ENCODE data around the gene FGF22.
"Not testable (repeated sequence)": the region's sequence is repeated elsewhere in the genome, so short reads cannot be mapped to it uniquely, and the experiment has no call there.

Gene FGF22

DNA sequence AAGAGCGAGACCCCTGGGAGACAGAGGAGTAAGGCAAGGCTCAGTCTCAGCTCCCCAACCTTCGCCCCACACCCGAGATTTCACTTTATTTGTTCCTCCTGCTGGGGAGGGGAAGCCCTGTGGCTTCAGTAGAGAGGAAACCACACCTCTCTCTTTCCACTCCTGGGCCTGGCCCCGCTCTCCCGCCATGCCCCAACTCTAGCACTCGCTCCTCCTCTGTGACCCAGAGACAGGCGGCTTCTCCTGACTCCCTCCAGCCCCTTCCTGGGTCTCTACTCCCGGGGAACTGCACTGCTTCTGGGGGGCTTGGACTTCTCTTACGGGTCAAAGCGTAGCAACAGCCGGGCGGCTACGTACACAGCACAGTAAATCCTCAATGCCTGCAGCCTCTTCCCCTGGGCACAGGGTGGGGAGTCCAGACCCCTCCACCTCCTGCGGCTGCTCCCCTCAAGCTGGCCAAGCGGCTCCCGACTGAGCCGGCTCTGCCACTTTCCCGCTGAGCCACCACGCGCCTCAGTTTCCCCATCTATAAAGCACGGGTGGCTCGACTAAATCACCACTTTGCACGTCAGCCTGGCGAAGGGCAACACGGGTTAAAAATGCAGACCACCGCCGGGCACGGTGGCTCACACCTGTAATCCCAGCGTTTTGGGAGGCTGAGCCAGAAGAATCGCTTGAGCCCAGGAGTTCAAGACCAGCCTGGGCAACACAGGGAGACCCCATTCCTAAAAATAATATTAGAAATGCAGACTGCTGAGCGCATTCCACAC is 21.9 kb downstream of the FGF22 start:
- peak; percentile 72 for DNase-seq

DNA sequence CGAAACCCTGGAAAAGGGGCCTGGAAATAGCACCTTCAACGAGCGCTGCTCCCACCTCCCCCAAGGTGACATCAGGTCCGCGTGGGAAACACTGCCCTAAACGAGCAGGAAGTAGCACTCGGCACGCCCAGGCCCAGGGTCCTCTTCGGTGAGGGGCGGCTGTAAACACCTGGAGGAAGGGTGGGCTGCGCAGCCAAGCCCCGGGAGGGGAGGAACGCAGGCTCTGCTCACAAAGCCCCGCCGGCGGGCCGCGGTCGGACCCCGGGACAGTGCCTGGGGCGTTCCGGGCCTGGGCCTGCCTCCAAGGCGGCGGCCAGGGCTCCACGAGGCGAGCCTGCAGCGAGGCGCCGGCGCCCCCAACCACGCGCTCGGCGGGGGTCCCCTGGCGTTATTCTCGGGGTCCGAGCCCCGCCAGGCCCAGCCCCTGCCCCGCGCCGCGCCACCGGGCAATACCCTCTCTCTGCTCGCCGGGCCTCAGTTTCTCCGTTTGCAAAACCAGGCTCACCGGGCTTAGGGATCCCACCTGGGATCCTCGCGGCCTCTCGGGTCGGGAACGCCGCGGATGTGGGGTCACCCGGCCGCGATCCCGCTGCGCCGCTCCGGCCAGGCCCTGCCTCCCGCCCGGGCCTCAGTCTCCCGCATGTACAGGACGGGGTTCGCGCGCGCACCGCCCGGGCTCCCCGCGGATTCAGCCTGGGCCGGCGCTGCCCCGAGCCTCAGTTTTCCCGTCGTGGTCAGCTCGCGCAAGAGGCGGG is 22.7 kb downstream of the FGF22 start:
- DNase-seq, result peak; percentile 61

DNA sequence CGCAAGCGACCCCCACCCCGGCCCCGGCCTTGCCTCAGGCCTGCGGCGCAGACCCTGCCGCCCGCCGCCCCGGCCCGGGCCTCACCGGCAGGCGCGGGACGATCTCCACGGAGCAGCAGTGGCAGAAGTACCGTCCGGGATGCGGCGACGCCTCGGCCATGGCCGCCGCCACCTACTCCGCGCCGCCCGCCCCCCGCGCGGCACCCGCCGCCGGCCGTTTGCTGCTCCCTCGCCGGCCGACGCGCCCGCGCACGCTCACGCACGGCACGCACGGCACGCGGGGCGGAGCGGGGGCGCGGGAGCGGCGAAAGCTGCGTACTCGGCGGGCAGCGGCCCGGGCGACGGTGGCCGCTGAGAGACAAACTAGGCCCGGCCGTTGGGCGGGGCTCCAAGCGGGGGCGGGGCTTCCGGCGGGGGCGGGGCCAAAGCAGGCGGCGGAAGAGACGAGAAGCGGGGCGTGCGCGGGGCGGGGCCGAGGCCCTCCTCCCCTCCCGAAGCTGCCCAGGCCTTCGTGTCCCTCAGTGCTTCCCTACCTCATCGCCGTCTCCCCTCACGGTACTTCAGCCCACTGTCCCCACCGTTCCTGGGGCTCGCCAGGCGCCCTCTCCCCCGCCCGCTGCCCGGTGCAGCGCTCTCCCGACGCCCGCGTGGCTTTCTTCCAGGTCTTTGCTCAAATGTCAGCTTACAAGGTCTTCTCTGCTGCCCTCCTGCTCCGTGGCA is 23.4 kb downstream of the FGF22 start, which contains the start of gene RNF126:
Gene RNF126 (minus strand): TSS at position 253 of the 720 bp plus-strand sequence. CDS start 93 bp downstream, at position 160.
- DNase-seq, result peak; percentile 91

DNA sequence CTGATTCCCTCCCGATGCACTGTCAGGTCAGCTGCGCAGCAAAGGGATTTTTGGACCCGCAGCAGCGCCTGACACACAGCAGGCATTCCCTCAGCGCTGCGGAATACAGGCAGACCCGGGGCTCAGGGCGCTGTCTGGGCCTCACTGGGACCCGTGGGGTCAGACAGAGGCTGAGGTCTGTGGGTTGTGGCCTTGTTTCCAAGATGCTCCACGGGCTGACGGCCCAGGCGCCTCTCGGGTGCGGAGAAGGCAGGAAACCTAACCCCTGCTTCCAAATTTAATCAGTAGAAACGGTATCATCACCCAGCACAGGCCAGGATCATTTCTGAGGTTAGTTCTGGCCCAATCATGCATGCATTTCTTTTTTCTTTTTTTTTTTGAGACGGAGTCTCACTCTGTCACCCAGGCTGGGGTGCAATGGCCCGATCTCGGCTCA is 24.0 kb downstream of the FGF22 start:
- DNase-seq, result no peak

DNA sequence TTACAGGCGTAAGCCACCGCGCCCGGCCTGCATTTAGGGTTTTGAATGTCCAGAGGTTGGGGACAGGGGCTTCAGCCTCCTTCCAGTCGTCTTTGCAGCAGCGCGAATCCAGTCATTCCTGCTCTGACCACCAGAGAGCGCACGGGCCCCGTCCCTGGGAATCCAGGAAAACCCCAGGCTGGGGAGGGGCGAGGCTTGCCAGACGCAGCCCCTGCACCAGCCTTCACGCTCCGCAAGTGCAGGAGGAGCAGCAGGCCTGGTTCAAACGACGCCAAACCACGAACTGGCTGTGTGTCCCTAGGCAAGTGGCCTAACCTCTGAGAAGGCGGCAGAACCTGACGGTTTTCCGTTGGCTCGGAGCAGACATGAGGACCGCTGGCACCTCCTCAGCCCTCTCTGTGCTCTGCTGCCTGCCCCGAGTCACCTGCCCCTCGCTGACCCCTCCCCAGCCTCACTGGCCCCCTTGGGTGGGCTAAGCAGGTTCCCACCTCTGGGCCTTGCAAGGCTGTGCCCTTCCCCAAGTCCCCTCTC is 25.3 kb downstream of the FGF22 start:
- peak; percentile 80 for DNase-seq

DNA sequence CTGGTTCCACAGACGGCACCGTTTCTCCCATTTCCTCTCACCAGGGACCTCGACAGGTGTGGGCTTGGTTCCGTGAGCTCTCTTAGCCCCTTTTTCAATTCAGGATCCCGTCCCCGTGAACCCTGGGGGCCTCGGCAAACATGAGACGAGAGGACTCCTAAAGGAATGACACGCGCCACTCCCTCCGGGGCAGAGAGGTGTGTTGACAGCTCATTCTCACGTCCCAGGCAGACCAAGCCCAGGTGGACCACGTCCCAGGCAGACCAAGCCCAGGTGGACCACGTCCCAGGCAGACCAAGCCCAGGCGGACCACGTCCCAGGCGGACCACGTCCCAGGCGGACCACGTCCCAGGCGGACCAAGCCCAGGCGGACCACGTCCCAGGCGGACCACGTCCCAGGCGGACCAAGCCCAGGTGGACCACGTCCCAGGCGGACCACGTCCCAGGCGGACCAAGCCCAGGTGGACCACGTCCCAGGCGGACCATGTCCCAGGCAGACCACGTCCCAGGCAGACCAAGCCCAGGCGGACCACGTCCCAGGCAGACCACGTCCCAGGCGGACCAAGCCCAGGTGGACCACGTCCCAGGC is 27.4 kb downstream of the FGF22 start:
- DNase-seq, result not testable (repeated sequence)

DNA sequence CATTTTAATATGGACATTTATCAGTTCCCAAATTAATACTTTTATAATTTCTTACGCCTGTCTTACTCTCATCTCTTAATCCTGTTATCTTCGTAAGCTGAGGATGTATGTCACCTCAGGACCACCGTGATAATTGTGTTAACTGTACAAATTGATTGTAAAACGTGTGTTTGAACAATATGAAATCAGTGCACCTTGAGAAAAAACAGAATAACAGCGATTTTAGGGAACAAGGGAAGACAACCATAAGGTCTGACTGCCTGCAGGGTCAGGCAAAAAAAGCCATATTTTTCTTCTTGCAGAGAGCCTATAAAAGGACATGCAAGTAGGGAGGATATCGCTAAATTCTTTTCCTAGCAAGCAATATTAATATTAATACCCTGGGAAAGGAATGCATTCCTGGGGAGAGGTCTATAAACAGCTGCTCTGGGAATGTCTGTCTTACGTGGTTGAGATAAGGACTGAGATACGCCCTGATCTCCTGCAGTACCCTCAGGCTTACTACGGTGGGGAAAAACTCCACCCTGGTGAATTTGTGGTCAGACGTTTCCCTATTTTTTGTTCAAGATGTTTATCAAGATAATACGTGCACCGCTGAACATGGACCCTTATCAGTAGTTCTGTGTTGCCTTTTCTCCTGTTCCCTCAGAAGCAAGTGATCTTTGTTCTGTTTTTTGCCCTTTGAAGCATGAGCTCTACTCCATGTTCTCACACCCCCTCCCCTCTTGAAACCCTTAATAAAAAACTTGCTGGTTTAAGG is 29.2 kb downstream of the FGF22 start:
- DNase-seq, result not testable (repeated sequence)

DNA sequence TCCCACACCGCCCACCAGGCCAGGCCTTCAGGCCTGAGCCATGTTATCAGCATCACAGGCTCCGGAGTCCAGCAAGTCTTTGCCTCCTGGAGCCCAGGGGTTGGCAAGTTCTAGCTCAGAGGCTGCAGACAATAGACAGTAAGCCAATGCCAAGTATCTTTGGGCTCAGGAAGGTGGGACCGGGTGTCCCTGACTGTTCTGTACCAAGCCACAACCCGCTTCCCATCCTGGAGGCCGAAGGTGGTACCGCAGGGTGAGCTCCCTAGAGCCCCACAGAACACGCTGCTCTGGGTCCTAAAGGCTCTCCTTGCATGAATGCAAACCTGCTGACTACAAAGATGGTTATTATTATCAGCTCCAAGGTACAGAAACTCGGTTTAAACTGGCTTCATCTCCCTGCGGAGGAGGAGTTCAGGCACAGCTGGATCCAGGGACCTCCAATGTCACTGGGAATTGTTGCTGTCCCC is 31.0 kb downstream of the FGF22 start:
- no peak for DNase-seq

DNA sequence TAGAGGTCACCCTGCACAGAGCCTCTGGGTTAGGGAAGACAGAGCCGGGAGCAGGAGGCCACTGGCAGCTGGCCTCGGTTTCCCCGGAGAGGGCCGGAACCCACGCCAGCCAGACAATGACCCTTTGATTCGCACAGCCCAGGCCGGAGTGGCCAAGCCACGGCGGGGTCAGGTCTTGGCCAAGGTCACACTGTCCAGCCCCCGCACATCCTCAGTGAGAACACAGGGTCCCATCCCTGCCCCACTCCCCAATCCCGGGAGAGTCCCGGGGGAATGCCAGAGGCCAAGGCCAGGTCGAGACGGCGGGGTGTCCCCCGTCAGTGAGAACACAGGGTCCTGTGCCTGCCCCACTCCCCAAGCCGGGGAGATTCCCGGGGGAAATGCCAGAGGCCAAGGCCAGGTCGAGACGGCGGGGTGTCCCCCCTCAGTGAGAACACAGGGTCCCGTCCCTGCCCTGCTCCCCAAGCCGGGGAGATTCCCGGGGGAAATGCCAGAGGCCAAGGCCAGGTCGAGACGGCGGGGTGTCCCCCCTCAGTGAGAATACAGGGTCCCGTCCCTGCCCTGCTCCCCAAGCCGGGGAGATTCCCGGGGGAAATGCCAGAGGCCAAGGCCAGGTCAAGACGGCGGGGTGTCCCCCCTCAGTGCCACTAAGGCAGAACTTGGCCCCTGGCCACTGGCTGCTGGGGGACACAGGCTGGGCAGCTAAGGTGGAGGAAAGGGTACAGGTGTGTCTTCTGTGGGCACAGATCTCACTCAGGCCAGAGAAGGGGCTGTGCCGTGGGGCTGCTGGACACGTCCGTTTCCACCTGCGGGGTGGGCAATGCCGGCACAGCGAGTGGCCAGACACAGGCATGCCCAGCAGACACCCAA is 34.8 kb downstream of the FGF22 start:
- DNase-seq, result no peak

DNA sequence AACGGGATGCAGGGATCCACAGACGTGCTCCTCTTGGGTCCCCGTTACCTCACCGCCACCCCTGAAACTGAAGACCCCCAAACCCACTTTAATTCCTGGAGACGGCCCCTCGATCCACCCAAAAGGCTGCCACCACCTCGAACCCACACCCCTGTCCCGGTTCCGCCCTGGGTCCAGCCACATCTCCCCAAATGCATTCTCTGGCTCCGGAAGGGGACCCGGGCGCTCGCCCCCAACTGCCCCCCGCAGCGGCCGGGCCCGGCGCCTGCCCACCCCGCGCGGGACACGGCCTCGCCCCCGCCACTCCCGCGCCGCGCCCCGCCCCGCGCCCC is 36.3 kb downstream of the FGF22 start:
- DNase-seq, result no peak

DNA sequence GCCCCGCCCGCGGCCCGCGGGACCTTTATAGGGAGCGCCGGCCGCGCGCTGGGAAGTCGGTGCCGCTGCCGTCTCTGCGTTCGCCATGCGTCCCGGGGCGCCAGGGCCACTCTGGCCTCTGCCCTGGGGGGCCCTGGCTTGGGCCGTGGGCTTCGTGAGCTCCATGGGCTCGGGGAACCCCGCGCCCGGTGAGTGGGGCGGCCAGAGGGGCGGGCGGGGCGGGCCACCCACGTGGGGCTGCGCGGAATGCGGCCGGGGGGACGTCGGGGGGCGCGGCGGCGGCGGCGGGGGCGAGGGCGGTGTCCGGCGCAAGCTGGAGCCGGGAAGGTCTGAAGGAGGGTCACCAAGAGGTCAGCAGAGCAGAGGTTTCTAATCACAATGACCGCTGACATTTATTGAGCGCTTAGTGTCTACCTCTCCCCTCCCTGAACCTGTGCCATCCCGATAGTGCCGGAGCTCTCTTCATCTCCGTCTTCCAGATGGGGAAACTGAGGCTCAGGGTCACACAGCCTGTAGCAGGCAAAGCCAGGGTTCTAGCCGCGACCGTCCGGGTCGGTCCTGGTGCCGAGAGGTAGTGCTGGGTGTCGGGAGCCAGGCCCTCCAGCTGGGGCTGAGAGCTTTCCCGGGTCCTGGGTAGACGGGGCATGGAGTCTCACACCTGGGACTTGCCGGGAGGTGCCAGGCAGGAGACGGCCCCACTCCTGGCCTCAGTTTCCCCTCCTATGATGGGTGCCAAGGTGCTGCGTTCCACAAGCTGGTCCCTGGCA is 36.8 kb downstream of the FGF22 start, which contains the start of gene FSTL3:
Gene FSTL3 (plus strand): TSS at position 54 of the 767 bp plus-strand sequence. CDS start 32 bp downstream, at position 86.
- no peak for DNase-seq

DNA sequence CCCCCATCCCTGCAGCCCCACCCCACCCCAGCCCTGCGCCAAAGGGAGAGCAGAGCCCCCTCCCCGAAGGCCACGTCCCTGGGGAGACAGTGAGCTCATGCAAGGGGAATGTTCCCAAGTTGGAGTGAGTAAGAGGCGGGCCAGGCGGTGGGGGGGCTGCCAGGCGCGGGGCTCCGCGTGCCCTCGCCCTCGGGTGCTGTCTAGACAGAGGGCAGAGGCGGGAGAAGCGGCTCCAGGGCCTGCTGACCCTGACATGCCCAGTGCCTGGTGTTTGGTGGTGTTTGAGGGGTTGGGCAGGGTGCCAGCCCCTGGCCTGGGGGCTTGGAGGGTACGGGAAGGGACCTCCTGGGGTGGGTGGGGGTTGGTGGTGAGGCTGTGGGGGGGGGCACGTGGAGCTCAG is 37.5 kb downstream of the FGF22 start:
- DNase-seq, result no peak

DNA sequence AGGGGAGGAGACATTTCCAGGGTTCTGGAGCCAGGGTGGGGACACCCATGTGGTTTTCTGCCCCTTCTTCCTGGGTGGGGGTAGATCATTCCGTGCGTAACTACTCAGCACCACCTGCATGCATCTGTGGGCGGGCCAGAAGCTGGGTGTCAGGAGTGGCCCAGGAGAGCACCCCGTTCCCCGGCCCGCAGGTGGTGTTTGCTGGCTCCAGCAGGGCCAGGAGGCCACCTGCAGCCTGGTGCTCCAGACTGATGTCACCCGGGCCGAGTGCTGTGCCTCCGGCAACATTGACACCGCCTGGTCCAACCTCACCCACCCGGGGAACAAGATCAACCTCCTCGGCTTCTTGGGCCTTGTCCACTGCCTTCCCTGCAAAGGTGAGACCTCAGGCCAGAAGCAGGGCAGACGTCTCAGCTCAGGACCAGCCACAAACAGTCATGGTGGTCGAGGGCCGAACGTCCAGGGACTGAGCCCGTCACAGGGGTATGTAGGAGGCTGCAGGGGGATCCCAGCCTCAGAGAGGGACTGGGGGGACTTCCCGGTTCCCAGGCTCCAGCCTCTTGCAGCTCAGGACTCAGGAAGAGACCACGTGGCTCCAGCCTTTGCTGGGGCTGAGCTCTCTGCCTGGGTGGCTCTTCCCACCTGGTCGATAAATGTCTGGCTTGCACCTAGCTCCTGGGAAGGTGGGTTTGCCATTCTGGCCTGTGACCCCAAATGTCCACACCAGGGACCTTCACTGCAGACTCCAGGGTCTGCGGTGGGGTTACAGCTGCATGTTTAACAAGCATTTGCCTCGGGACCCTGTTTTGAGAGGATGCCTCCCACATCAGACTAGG is 38.1 kb downstream of the FGF22 start:
- DNase-seq, result no peak

DNA sequence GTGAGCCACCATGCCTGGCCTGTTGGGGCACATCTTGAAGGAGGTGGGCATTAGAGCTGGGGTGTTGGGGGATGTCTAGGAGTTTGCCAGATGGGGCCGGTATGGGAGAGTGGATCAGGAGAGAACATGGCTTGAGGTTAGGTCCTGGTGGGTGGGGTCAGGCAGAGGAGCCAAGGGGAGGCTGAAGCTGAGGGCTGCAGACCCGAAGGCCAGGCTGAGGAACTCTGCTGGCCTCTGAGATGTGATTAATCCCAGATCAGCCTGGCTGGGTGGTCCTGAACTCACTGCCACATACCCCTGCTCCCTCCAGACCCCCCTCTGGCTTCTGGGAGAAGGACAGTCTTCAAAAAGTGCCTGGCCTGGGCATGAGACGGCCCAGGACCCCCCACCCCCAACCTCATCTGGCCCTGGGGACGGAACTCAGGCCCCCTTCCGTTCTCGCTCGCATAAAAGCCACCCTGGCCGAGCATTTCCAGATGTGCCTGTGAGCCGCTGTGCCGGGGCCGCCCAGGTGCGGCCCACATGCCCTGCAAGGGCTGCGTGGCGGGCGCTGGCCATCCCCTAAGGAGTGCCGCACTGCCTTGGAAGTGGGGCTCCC is 39.2 kb downstream of the FGF22 start:
- no peak for DNase-seq

DNA sequence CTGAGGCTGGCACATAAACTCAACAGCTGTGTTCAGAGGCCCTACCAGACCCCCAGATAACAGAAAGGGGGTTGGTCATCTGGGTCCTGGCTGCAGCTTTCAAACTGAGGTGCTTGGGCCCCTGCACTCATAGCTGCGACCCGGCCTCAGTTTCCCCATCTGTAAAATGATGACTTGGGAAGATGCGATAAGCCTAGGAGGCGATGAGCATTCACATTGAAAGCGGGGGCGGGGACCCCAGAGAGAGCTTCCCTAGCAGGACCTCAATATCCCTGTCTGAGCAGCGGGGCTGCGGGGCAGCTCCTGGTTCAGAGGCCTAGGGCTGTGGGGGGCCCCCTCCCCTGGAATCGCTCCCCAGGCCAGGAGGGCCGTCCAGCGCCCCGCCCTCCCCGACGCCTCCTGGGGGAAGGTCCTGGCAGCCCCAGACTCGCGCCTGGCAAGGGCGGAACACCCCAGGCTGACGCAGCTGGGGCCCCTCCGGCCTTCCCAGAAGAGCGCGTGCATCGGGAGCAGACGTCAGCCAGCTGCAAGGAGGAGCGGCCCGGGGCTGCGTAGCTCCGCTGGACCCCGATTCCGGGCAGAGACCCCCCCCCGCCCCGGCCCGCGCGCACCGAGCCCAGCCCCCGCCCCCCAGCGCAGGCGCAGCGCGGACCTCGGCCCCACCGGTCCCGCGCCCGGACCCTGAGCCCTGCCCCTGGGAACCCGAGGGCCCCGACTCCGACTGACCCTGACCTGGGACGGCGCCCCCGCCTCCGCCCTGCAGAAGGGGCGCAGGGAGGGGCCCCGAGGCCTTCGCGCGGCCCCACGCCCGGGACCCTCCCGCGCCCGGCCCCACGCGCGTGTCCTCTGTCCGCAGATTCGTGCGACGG is 40.0 kb downstream of the FGF22 start:
- DNase-seq, result peak; percentile 56

DNA sequence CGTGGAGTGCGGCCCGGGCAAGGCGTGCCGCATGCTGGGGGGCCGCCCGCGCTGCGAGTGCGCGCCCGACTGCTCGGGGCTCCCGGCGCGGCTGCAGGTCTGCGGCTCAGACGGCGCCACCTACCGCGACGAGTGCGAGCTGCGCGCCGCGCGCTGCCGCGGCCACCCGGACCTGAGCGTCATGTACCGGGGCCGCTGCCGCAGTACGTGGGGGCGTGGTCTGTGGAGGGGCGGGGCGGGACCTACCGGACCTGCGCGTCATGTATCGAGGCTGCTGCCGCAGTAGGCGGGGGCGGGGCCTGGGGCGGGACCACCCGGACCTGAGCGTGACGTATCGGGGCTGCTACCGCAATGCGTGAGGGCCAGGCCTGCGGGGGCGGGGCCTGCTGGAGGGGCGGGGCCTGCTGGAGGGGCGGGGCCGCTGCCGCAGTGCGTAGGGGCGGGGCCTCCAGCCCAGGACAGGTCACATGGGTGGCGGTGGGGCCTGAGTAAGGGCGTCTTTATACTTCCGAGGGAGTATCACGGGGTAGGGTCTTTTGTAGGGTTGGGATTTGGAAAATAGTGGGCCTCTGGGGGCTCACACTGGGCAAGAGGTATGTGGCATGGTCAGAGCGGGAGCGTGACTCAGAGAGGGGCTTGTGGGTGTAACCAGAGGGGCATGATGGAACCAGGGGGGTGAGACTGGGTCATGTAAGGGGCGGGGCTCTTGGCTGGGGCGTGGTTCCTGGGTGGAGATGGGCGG is 40.8 kb downstream of the FGF22 start:
- peak; percentile 100 for DNase-seq
